RCC 7860 (cell line): ENCODE measurements around the gene CD300C.
"Not testable (repeated sequence)": the region's sequence is repeated elsewhere in the genome, so short reads cannot be mapped to it uniquely, and the experiment has no call there.

ENCODE experiments used
- DNase-seq: peaks from one replicate; pipeline ENCODE4 v3.0.0-alpha.2; 2015; ENCODE audit warnings: low spot score
- FAIRE-seq: peaks from 2 replicates; lab custom pipeline; 2012; peaks lifted over from hg19 to GRCh38; lab: Jason Lieb, UNC

CD300C gene

DNA sequence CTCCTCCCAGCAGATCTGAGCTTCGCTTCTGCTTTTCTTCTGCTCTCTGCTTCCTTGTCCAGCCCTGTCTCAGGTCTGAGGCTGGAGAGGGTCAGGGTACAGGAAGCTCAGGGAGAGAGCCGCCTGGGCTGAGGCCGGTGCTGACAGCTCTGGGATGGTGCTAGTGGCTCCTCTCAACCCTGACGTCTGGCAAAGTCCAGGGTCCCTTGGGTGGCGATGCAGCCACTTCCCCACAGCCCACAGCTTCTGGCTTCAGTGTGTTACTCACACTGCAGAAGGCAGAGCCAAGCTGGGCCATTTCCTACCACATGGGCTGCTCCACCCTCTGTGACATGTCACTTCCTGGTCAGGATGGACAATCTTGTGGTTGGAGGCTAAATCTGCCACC lies at the start of gene CD300C:
TSS of gene CD300C (minus strand) at position 273 of the 388 bp plus-strand sequence. CDS start 333 bp downstream, outside the sequence.
- no peak for DNase-seq
- FAIRE-seq = no peak

DNA sequence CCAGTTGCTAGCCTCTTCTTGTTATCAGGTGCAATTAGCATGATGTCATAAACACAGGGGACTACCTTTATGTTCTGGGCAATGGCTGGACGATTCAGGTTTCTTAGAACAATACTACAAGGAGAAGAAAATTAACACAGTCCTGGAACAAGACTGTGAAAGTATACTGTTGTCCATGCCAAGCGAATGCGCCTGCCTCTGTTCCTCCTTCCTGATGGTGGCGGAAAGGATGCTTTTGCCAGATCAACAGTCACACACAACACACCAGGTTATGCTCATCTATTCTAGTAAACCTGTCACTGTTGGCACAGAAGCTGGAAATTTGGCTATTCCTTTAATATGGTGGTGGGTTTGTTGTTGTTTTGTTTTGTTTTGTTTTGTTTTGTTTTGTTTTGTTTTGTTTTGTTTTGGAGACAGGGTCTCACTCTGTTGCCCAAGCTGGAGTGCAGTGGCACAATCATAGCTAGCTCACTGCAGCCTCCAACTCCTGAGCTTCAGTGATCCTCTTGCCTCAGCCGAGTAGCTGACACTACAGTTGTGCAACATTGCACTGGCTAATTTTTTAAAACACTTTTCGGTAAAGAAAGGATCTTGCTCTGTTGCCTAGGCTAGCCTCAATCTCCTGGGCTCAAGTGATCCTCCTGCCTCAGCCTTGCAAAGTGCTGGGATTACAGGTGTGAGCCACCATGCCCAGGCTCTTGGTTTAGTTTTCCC lies 49.3 kb upstream of the CD300C start:
- DNase-seq (no peak), FAIRE-seq (no peak)

DNA sequence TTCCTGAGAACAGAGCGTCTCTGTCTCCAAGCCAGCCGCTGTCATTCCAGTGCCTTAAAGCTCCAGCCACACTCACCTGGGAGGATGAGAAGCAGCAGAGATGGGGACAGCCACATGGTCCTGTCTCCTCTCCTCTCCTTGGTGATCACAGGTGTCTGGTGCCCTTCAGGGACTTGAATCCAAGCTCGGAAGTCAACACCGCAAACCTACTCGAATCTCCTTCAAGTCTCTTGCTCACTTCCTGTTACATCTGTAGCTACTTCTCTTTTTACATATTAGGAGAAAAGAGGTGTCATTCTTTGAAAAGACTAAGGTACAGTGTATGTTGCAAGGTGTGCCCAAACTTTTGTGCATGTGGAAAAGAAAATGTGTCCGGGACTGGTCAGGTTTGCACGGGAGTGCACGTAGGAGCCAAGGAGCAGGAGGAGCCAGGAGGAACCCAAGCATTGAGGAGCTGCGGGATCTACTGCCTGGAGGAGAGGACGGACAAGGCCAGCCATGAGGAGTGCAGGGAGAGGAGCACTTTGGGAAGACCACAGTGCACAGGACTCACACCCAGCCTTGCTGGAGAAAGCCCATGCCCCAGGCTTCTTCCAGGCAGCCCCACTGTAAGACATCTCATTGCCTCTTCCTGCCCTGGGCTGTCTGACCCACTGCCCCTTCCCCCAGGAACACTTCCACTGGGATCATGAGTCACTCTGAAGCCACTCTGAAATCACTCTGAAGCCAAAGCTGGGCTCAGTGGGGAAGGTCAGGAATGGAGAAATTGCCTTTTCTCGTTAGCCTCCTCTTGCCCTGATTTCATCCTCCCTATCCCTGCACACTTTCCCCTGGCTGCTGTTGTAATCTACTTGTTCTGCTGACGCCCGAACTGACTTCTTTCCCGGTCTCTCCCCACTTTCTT lies 46.4 kb upstream of the CD300C start, which contains the start of gene CD300LD:
TSS of gene CD300LD (minus strand) at position 197 of the 904 bp plus-strand sequence. CDS start at position 116, 81 bp downstream.
- DNase-seq (no peak), FAIRE-seq (no peak)

DNA sequence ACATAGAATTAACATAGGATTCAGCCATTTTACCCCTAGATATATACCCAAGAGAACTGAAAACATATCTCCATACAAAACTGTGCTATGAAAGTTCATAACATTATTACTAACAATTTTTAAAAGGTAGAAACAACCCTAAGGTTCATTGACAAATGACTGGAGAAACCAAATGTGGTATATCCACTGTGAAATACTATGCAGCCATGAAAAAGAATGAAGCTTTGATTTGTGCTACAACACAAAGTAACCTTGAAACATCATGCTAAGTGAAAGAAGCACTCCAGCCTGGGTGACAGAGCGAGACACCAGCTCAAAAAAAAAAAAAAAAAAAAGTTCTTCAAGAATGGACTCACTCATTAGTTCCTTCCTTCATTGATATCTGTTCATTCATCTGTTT lies 45.6 kb upstream of the CD300C start:
- FAIRE-seq (no peak), DNase-seq (no peak)

DNA sequence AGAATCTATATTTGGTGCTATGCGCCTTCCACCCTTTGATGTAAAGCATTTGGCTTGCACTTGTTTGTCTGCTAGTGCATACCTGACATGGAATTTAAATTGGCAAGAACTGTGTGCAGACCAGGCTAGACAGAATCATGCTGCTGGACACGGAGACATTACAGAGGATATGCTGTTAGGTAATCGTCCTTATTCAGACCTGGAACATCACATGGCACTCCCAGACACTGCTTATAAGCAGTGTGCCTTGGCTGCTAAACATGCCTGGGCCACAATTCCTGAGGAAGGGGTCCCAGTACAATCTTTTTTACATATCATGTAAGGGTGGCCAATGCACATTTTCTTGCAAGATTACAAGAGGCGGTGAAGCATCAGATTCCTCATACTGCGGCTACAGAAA lies 39.8 kb upstream of the CD300C start:
- no peak for FAIRE-seq
- no peak for DNase-seq

DNA sequence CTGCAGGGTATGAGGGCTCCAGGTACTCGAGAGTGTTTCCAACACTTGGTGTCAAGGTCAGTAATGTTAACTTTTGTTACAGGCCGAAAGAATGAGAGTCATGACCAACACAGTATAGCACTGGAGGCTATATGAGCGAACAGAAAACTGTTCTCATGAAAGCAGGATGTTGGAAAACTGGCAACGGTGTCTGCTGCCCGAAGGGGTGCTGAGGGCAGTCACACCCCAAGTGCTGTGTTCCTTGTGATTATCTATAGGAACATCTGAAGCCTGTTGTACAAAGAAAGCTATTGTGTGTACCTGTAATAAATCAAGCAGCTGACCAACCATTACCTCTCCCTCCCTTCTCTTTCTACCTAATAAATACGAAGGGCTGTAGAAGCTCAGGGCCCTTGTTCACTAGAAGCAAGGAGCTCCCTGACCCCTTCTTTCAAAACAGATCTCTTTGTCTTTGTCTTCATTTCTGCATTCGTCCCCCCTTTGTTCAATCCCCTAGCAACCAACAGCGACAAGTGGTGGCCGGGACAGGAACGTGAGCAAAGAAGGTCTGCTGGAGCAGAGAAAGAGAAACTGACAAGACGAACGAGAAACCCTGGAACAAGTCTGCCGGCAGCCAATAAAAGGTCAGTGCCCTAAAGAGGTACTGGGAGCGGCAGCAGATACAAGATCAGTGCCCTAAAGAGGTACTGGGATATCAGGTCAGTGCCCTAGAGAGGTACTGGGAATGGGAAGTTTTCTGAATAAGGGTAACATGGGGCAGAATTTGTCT lies 38.6 kb upstream of the CD300C start:
- DNase-seq (no peak), FAIRE-seq (no peak)

DNA sequence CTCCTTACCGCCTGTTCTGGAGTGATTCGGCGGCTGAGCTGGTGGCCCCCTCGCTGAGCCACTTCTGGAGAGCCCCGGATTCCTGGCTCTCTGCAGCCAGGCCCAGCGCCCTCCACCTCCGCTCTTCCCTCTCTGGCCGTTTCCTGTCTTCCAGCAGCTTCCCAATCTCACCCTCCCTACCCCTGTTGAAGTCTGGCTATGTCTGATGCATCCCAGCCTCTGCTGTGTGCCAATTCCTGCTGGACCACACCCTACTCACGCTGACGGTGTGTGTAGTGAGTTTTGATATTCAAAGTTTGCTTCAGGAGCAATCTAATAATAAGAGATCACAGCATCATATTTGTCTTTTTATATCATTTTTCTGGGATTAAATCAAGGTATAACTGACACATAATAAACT lies 36.7 kb upstream of the CD300C start:
- FAIRE-seq (no peak), DNase-seq (no peak)

DNA sequence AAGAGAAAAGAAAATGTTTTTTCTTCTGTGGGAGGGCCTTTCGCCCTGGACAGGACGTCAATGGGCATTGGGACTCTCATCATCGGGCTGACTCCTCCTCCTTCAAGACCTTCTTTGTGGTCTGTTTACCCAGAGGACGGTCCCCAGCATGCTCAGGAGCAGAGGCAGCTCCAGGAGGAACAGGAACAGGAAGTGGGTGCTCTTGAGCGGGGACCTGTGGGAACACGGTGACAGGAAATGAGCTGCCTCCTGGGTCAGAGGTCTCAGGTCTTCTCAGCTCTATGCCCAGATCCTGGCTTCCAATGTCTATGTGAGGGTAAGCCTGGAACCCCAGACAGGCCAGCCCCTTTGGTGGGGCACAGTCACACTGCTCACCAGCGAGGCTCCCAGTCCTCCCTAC lies 34.0 kb upstream of the CD300C start:
- no peak for DNase-seq
- no peak for FAIRE-seq

DNA sequence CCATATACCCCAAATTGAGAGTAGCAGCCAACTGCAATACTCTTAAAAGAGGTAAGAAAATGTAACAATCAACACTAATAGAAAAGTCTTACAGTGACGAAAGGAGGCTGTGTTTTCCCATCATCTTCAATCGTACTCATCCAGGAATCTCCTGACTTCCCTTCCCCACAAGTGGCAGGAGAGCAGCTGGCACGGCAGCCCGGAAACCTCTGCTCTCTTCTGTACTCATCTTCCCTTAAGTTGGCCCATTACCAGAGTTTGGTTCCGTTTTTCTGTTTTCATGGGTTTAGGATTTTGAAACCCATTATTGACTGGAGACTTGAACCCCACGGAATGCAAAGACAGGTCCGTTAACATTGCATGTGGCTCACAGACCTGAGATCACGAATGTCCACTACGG lies 33.1 kb upstream of the CD300C start:
- DNase-seq (no peak), FAIRE-seq (no peak)

DNA sequence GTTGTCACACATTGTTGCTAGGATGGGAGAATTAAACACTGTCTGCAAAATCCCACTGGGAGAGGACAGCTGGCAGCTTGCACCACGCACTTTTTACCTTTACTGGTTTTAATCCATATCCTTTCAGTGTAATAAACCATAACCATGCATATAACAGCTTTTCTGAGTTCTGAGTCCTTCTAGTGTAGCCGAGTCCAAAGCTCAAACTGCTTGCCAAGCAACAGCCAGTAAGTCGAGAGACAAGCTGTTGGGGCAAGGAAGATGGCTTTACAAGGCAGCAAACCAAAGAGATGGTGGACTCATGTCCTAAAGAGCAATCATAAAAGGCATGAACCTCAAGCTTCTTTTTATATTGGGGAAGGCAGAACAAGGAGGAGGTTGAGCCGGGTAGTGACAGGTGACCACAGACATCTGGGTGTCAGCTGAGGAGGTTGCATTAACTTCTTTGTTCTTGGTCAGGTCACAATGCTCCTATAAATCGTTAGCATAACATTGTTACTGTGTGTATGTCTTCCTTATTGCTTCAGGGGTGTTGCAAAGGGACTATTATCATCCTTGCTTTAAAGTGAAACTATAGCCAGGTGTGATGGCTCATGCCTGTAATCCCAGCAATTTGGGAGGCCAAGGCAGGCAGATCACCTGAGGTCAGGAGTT lies 28.7 kb upstream of the CD300C start:
- FAIRE-seq (no peak), DNase-seq (no peak)

DNA sequence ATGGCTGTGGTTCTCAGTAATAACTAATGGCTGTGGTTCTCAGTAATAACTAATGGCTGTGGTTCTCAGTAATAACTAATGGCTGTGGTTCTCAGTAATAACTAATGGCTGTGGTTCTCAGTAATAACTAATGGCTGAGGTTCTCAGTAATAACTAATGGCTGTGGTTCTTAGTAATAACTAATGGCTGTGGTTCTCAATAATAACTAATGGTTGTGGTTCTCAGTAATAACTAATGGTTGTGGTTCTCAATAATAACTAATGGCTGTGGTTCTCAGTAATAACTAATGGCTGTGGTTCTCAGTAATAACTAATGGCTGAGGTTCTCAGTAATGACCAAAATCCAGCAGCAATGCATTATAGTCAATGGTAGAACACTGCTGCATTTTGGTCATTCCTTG lies 27.7 kb upstream of the CD300C start:
- DNase-seq, FAIRE-seq: not testable (repeated sequence)

DNA sequence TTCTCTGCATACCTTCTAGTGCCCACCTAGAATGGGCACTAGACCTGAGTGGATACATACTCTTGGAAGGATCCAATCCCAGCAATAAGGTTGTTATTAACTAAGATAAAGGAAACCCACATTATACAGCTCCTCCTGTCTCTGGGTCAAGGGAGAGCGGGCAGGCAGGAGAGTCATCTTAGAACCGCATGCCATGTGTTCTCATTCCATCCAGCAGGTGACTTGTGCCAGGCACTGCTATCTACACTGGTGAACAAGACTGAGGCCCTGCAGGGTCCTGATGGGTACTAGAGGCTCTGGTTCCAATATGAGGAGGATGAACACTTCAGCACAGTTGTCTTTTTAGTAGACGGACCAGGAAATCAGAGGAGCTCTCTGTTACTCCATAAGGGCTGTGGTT lies 27.3 kb upstream of the CD300C start:
- no peak for FAIRE-seq
- no peak for DNase-seq

DNA sequence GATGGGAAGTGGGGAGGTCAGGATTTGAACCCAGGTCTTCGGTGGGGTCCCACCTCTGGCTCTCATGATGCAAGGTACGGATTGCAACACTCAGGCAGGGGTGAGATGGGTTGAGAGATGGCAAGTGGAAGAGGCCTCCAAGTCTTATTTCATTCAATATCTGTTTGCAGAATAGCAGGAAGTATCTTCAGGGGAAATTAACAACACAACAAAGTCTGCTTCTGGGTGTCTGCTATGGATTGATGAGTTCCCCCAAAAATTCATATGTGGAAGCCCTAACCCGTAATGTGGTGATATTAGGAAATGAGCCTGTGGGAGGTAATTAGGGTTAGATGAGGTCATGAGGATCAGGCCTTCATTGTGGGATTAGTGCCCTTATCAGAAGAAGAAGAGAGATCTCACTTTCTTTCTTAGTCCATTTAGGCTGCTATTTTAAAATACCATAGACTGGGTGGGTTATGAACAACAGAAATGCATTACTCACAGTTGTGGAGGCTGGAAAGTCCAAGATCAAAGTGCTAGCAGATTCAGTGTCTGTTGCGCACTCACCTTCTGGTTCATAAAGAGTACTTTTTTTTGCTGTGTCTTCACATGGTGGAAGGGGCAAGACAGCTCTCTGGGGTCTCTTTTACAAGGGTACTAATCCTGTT lies 25.8 kb upstream of the CD300C start:
- FAIRE-seq (no peak), DNase-seq (no peak)

DNA sequence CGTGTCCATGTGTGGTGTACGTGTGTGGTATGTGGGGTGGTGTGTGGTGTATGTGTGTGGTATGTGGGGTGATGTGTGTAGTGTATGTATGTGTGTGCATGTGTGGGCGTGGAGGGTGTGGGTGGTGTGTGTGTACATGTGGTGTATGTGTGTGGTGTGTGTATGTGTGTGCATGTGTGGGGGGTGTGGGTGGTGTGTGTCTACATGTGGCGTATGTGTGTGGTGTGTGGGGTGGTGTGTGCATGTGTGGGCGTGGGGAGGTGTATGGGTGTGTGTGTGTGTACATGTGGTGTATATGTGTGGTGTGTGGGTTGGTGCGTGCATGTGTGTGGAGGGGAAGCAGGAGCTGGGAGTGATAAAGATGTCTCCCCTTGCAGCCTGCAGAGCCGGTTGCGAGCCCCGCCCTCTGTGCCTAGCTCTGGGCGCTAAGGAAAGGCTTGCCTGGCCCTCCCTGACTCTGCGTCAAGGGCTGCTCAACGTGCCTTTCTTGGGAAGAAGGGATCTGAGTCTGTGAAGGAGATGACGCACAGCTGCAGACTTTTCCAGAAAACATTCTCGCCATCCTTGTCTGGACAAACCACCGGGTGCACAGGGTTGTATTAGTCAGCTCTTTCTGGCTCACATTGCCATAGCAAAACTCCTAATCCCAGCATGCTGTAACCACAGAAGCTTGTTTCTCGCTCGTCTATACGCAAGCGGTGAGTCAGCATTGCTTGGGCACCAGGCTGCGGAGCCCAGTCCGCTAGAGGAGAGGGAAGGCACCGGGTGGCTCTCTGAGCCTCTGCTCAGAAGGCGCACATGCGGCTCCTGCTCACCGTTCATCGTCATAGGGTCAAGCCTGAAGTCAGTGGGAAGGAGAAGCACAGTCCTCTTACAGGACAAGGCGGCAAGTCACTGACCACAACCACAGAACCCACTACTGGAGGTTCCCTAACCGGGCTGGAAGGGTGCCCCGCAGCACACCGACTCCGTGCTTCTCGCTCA lies 23.4 kb upstream of the CD300C start:
- DNase-seq = peak; percentile 95

DNA sequence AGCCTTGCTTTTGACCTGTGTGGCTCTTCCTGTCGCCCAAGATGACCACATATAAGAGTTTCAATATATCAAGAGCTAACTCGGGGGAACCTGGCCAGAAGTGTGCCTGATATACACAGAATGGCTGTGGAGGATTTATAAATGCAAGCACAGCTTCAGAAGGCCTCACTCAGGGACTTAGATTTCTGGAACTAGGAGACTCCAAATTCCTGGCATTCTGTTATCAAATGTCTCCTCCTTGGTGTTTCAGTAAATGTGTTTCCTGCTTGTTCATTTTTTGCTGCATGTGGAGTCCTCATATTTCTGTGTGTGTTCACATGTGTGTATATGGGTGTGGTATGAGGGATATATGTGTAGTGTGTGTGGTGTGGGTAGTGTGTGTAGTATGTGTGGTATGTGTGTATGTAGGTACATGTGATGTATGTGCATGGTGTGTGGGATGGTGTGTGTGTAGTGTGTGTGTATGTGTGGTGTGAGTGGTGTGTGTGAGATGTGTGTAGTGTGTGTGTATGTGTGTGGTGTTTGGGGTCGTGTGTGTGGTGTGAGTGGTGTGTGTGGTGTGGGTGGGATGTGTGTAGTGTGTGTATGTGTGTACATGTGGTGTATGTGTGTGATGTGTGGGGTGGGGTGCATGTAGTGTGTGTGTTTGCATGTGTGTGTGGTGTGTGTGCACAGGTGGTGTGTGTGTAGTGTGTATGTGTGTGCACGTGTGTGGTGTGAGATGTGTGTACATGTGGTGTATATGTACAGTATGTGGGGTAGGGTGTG lies 22.4 kb upstream of the CD300C start:
- no peak for DNase-seq
- FAIRE-seq = no peak

More for the DNA sequence above, 23.4 kb upstream of the CD300C start:
- peak; percentile 94 for FAIRE-seq

DNA sequence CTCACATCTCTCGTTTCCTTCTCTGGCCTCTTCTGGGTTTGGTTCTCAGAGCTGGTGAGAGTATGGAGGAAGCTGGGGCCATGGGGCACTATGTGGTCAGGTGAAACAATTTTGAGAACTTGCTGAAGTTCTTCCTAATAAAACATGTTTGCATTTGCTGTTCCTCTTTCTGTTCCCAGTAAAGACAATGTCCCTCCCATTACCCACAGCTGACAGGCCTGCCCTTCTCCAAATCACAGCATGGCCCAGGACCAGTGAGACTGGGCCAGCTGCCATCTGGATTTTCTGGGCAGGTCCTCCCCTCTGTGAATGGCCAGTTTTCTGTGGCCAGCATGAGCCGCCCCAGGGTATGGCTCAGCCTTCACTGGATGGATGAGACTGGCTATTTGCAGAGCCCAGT lies 21.5 kb upstream of the CD300C start, which contains the start of gene CD300H:
TSS of gene CD300H (minus strand) at position 113 of the 400 bp plus-strand sequence.
- no peak for FAIRE-seq

DNA sequence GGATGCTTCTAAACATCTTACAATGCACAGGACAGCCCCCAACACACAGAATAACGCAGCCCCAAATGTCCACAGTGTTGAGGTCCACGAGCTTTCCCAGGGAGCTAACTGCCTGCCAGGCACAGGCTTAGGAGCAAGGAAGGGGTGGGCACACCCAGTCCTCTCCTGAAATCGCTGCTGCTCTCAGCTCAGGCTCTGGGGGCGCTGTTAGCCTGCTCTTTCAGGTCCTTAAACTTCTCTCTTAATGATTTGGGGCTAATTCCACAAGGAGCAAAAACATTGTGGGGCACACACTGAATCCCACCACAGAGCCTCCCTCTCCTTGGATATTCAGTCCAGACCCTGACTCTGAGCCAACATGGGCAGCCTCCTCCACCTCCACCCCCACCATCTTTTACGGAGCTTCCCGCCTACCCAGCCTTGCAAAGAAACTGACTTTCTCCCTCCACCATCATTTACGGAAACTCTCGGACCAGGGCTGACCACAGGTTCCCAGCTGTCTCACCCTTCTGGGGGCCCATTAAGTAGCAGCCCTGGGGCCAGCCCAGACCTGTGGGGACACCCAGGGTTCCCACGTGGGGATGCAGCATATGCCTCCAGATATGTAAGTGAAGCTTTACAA lies 20.3 kb upstream of the CD300C start:
- DNase-seq = no peak

More for the DNA sequence above, 21.5 kb upstream of the CD300C start, which contains the start of gene CD300H:
- DNase-seq = no peak

DNA sequence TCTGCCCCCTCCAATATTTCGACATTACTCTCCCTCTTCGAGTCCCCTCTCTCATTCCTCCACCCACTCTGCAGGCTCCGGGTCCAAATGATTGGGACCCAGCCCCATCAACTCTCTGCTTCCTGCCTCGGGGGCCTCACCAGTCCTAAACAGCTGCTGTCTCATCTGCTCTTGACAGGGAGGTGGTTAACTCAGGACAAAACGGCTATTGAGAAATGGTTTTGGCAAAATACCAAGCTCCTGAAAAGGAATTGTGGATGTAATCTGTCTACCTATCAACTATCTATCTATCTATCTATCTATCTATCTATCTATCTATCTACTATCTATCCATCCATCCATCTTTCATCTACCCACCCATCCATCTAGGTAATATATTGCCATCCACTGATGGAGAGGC lies 19.2 kb upstream of the CD300C start:
- DNase-seq (no peak), FAIRE-seq (no peak)

More for the DNA sequence above, 20.3 kb upstream of the CD300C start:
- no peak for FAIRE-seq
